Pancreas (tissue), 10 donors: Measurements from ENCODE around the gene ZBTB20. TPM values are rescaled to one million over a fixed set of nuclear protein-coding genes. Genes with fewer than 3 reads are reported as not detected.

Experiments used
- ATAC-seq, 4 donors: fragments of 200-7000 bp; cut with Tn5 transposase; one replicate each; pipeline versions ENCODE4 v1.8.0 to v1.9.1; 2020; ENCODE audit warnings: mild to moderate bottlenecking in 4 of 4, moderate library complexity in 4 of 4
- DNase-seq, 6 donors: peaks; one replicate each; pipeline ENCODE4 v3.0.0-alpha.2; 2020
- FAIRE-seq: peaks from 2 replicates; lab custom pipeline; 2012; peaks lifted over from hg19 to GRCh38; lab: Jason Lieb, UNC
- H3K27ac ChIP-seq, 4 donors: fragments of 200-600 bp; sonication (generic); 1 replicate in 3 of 4; 2 replicates in 1 of 4; pipeline versions ENCODE4 v1.5.0 to v1.8.0; 2020
- H3K27me3 ChIP-seq, 4 donors: fragments of 200-600 bp; one replicate each; pipeline ENCODE4 v1.8.0; 2021
- H3K36me3 ChIP-seq, 3 donors: fragments of 200-600 bp; sonication (generic) in 1 of 3; one replicate each; pipeline versions ENCODE4 v1.5.0 to v1.8.0; 2020 to 2021
- H3K4me1 ChIP-seq, 3 donors: fragments of 200-600 bp; one replicate each; pipeline ENCODE4 v1.8.0; 2021
- H3K4me3 ChIP-seq, 4 donors: fragments of 200-600 bp; sonication (generic) in 2 of 4; one replicate each; pipeline versions ENCODE4 v1.5.0 to v1.8.0; 2020 to 2021
- H3K9me3 ChIP-seq, 4 donors: fragments of 200-600 bp; one replicate each; pipeline ENCODE4 v1.8.0; 2021
- CTCF ChIP-seq, 4 donors: fragments of 200-600 bp; sonication (generic) in 3 of 4; IDR thresholded peaks; one replicate each; pipeline versions ENCODE4 v1.5.0 to v1.8.0; 2021; ENCODE audit warnings: antibody characterized with exemption in 4 of 4
- WGBS, 2 donors: extraction: QIAGEN DNeasy Blood & Tissue Kit; methylation state at CpG; one replicate each; pipeline ENCODE4 v1.1.7; 2013; 5-methylcytosine and 5-hydroxymethylcytosine counted together
- intact Hi-C, 3 donors: fragments of 100-400 bp; cut with DNase I; formaldehyde crosslinking; loops; one replicate each; pipeline versions ENCODE4 v1.11.1 to v1.14.2; 2022
- polyA plus RNA-seq, 2 donors: library from polyadenylated mRNA; stranded (reverse); fragments of 200-250 nt; gene quantifications; one replicate each; pipeline ENCODE4 v1.2.3, GENCODE V29; 2013
- total RNA-seq, 6 donors: library from RNA; stranded (reverse); fragmentation: NEBNext Ultra II Directional in 4 of 6; extraction: Animal tissue kit (Norgen Biotek cat#: 25700) in 4 of 6; gene quantifications; one replicate each; pipeline versions ENCODE4 v1.2.1 to v1.2.4, GENCODE V29; 2021 to 2023
- donor health status: healthy with polysubstance abuse.
- donor health status: DM: no; HTN: no; CAD: no; lungs with moderate emphysema.
- donor health status: DM: no; HTN: no; CAD: no.
- donor health status: control.
- donor health status: control.
- donor health status: Bipolar disorder and iron deficiency.
- donor health status: DM: yes; HTN: yes; CAD: no.
- donor health status: DM: no; HTN: no; CAD: no.
- donor health status: DM: no; HTN: no; CAD: no.
- donor health status: DM: yes; HTN: yes; CAD: no.

The ZBTB20 gene
- total and polyA plus RNA-seq, 8 donors: 1.3 to 81.5 (median 43.7) TPM

- H3K36me3 ChIP-seq: no peaks in the 10 kb centered on the region
- H3K27me3 ChIP-seq: no peaks in the 10 kb centered on the region
- 1% methylated on average over 20 of the region's 20 CpGs for WGBS, 2 donors
- H3K9me3 ChIP-seq: no peaks in the 10 kb centered on the region
- DNase-seq (no peak), ATAC-seq (peak in 3 of 4 donors; percentile 3 to 6 (median 6)), FAIRE-seq (peak; percentile 34)
- peak overlapping the region; percentile 85 to 97 (median 93) for H3K27ac ChIP-seq
- TF ChIP-seq CTCF (IDR thresholded peaks at IDR 0.05): no peak
- intact Hi-C loops: no loop called here
- H3K4me3 ChIP-seq: peak overlapping the region; percentile 47 to 70 (median 58)
- H3K4me1 ChIP-seq: peaks cover 0 to 16% (median 3%) of the 10 kb centered on the region in 3 donors
Observed at GRCh38 chr3:115148142-115148790, 1.2 kb upstream of the ZBTB20 start.

GRCh38 chr3:115147329-115148141 is 447 bp upstream of the ZBTB20 start:
- TF ChIP-seq CTCF (IDR thresholded peaks at IDR 0.05): no peak
- no peaks in the 10 kb centered on the region for H3K27me3 ChIP-seq
- peak; percentile 97 for FAIRE-seq
- DNase-seq: peak; percentile 96 to 99 (median 98)
- H3K4me1 ChIP-seq: peaks cover 0 to 16% (median 3%) of the 10 kb centered on the region in 3 donors
- 1% methylated on average over 52 to 54 of the region's 54 CpGs for WGBS, 2 donors
- H3K9me3 ChIP-seq: no peaks in the 10 kb centered on the region
- peak overlapping the region; percentile 91 to 99 (median 97) for H3K27ac ChIP-seq
- H3K36me3 ChIP-seq: no peaks in the 10 kb centered on the region
- peak; percentile 81 to 90 (median 82) for ATAC-seq
- intact Hi-C loops: no loop called here
- H3K4me3 ChIP-seq: peak overlapping the region; percentile 47 to 87 (median 77)

- TF ChIP-seq CTCF (IDR thresholded peaks at IDR 0.05): no peak
- no peaks in the 10 kb centered on the region for H3K9me3 ChIP-seq
- 0% methylated on average over 9 of the region's 9 CpGs for WGBS, 2 donors
- peak overlapping the region; percentile 70 to 87 (median 84) for H3K4me3 ChIP-seq
- intact Hi-C loops: no loop called here
- FAIRE-seq (peak; percentile 66), ATAC-seq (peak; percentile 13 to 43 (median 24)), DNase-seq (peak in 4 of 6 donors; percentile 44 to 63 (median 53))
- H3K27me3 ChIP-seq: no peaks in the 10 kb centered on the region
- H3K4me1 ChIP-seq: peaks cover 0 to 22% (median 13%) of the 10 kb centered on the region in 3 donors
- H3K27ac ChIP-seq: peak overlapping the region; percentile 91 to 99 (median 97)
- H3K36me3 ChIP-seq: no peaks in the 10 kb centered on the region
Observed at GRCh38 chr3:115146032-115146417, 1.1 kb downstream of the ZBTB20 start.

- FAIRE-seq (peak; percentile 9), ATAC-seq (peak; percentile 44 to 70 (median 55)), DNase-seq (no peak)
- H3K4me1 ChIP-seq: peaks cover 0 to 19% (median 18%) of the 10 kb centered on the region in 3 donors
- H3K36me3 ChIP-seq: no peaks in the 10 kb centered on the region
- H3K27me3 ChIP-seq: no peaks in the 10 kb centered on the region
- no peak for TF ChIP-seq CTCF (IDR thresholded peaks at IDR 0.05)
- no peaks in the 10 kb centered on the region for H3K9me3 ChIP-seq
- intact Hi-C loops: no loop called here
- no peak overlapping the region for H3K4me3 ChIP-seq
- H3K27ac ChIP-seq: peak overlapping the region in 1 of 4 donors; percentile 19
Observed at GRCh38 chr3:115141033-115141757, 5.9 kb downstream of the ZBTB20 start.
